GM18508 (cell line): ENCODE data around the gene BEGAIN.

Experiments
- ATAC-seq: cut with Tn5 transposase; IDR thresholded peaks from one replicate; pipeline ENCODE4 v1.9.1; 2021; ENCODE audit warnings: moderate number of reproducible peaks; ENCODE audit not compliant: insufficient read depth, unreplicated experiment

The BEGAIN gene

GRCh38 chr14:100488057-100488456 lies 99.2 kb downstream of the BEGAIN start:
- ATAC-seq: no peak

GRCh38 chr14:100487304-100487703 lies 99.9 kb downstream of the BEGAIN start:
- ATAC-seq: no peak
